WTC11 (cell line): ENCODE results near the gene PALM2AKAP2. TPM values are rescaled to one million over a fixed set of nuclear protein-coding genes. Genes with fewer than 3 reads are reported as not detected.

Experiments
- ATAC-seq: fragments of 200-7000 bp; cut with Tn5 transposase; 2 replicates; pipeline ENCODE4 v1.10.0; 2021; ENCODE audit warnings: mild to moderate bottlenecking, moderate library complexity
- CTCF ChIA-PET: fragments of 300-600 bp; sonication (Branson Sonifier 250); formaldehyde crosslinking; loops from one replicate; lab custom pipeline; 2021; ENCODE audit warnings: antibody characterized with exemption; lab: Charles Lee
- POLR2A ChIA-PET: fragments of 350-600 bp; sonication (Branson Sonifier 250); formaldehyde crosslinking; loops from one replicate; lab custom pipeline; 2021; ENCODE audit warnings: antibody characterized with exemption; lab: Charles Lee
- DNase-seq: peaks from one replicate; pipeline ENCODE4 v3.0.0; 2021; ENCODE audit warnings: low spot score
- H3K27ac Mint-ChIP-seq: 2 replicates; pipeline ENCODE4 v1.8.0; 2021; ENCODE audit warnings: mixed read lengths
- H3K27me3 Mint-ChIP-seq: 2 replicates; pipeline ENCODE4 v1.8.0; 2021; ENCODE audit warnings: low read depth, mild to moderate bottlenecking, moderate library complexity, mixed read lengths
- H3K36me3 Mint-ChIP-seq: 2 replicates; pipeline ENCODE4 v1.8.0; 2021; ENCODE audit warnings: mixed read lengths
- H3K4me1 Mint-ChIP-seq: 2 replicates; pipeline ENCODE4 v1.8.0; 2022; ENCODE audit warnings: mixed read lengths
- H3K4me3 Mint-ChIP-seq: 2 replicates; pipeline ENCODE4 v1.8.0; 2021; ENCODE audit warnings: mild to moderate bottlenecking, moderate library complexity, mixed read lengths
- H3K9me3 Mint-ChIP-seq: 2 replicates; pipeline ENCODE4 v1.8.0; 2021; ENCODE audit warnings: mixed read lengths
- CREB1 ChIP-seq: sonication (generic); formaldehyde crosslinking; IDR thresholded peaks from 2 replicates; pipeline ENCODE4 v1.8.0; 2023; ENCODE audit warnings: mild to moderate bottlenecking, missing genetic modification reagents
- ESRRA ChIP-seq: sonication (generic); formaldehyde crosslinking; IDR thresholded peaks from 2 replicates; pipeline ENCODE4 v1.8.1; 2022; ENCODE audit warnings: mild to moderate bottlenecking, missing genetic modification reagents, borderline replicate concordance
- FOXP1 ChIP-seq: sonication (generic); formaldehyde crosslinking; IDR thresholded peaks from 2 replicates; pipeline ENCODE4 v1.8.0; 2022; ENCODE audit warnings: missing genetic modification reagents, mild to moderate bottlenecking, moderate library complexity, borderline replicate concordance
- NFE2L1 ChIP-seq: sonication (generic); formaldehyde crosslinking; IDR thresholded peaks from 2 replicates; pipeline ENCODE4 v1.8.1; 2023; ENCODE audit warnings: missing genetic modification reagents
- NFYB ChIP-seq: sonication (generic); formaldehyde crosslinking; conservative IDR thresholded peaks from 2 replicates; pipeline ENCODE4 v1.8.0; 2022; ENCODE audit warnings: low read depth, missing genetic modification reagents
- NR1H2 ChIP-seq: sonication (generic); formaldehyde crosslinking; IDR thresholded peaks from 2 replicates; pipeline ENCODE4 v1.9.0; 2021; ENCODE audit warnings: mild to moderate bottlenecking, moderate library complexity, missing genetic modification reagents
- SMAD4 ChIP-seq: sonication (generic); formaldehyde crosslinking; IDR thresholded peaks from 2 replicates; pipeline ENCODE4 v1.8.0; 2022; ENCODE audit warnings: mild to moderate bottlenecking, missing genetic modification reagents
- TP53 ChIP-seq: sonication (generic); formaldehyde crosslinking; IDR thresholded peaks from 2 replicates; pipeline ENCODE4 v1.8.1; 2023; ENCODE audit warnings: mild to moderate bottlenecking, missing genetic modification reagents
- ZNF219 ChIP-seq: sonication (generic); formaldehyde crosslinking; IDR thresholded peaks from 2 replicates; pipeline ENCODE4 v1.8.0; 2023; ENCODE audit warnings: missing genetic modification reagents, mild to moderate bottlenecking, borderline replicate concordance
- ZNF281 ChIP-seq: sonication (generic); formaldehyde crosslinking; IDR thresholded peaks from 2 replicates; pipeline ENCODE4 v1.8.0; 2023; ENCODE audit warnings: mild to moderate bottlenecking, missing genetic modification reagents
- ZNF425 ChIP-seq: fragments of 250-450 bp; sonication (Bioruptor Pico); conservative IDR thresholded peaks from 2 replicates; pipeline ENCODE4 v1.9.0; 2021; ENCODE audit warnings: mild to moderate bottlenecking
- ZSCAN18 ChIP-seq: fragments of 250-450 bp; sonication (Bioruptor Pico); IDR thresholded peaks from 2 replicates; pipeline ENCODE4 v2.1.2; 2022; ENCODE audit warnings: mild to moderate bottlenecking, moderate library complexity
- total RNA-seq: library from RNA; stranded (reverse); gene quantifications from 3 replicates; pipeline ENCODE4 v1.2.3, GENCODE V29; 2021
- TF ChIP-seq, protein P1 (sequence below): sonication (generic); formaldehyde crosslinking; conservative IDR thresholded peaks from 2 replicates; pipeline ENCODE4 v1.8.1; 2023; ENCODE audit warnings: mild to moderate bottlenecking, low read depth, missing genetic modification reagents, moderate library complexity
- TF ChIP-seq, protein P2 (sequence below): fragments of 200-600 bp; IDR thresholded peaks from 2 replicates; pipeline ENCODE4 v1.8.0; 2022; ENCODE audit warnings: antibody characterized with exemption
- TF ChIP-seq, protein P3 (sequence below): sonication (generic); formaldehyde crosslinking; IDR thresholded peaks from 2 replicates; pipeline ENCODE4 v1.8.1; 2023; ENCODE audit warnings: mild to moderate bottlenecking, moderate library complexity, missing genetic modification reagents
- TF ChIP-seq, protein P4 (sequence below): sonication (generic); formaldehyde crosslinking; IDR thresholded peaks from 2 replicates; pipeline ENCODE4 v1.8.1; 2022; ENCODE audit warnings: low read depth, mild to moderate bottlenecking, moderate library complexity, missing genetic modification reagents, borderline replicate concordance

The PALM2AKAP2 gene
- total RNA-seq, 1 experiment from 2014 or later = 7.0 TPM

DNA sequence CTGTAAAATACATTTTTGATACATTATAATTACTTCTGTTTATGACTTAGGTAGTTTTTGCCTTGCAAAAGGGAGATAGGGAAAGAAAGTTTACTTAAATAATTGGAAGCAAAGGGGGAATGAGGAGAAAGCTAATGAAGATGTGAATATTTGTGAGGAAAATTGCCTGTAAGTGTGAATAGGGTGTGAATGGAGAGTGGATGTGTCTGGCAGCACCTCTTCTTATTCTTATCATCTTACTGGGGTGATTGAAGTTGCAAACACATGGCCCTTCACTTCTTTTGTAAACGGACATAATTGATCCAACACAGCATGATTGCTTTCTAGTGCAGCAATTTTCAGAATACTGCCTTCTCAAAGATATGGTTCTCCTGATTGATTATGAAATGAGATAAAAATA, 46.6 kb downstream of the PALM2AKAP2 start:
- H3K36me3 Mint-ChIP-seq = no peaks in the 10 kb centered on the region
- peaks cover 3% of the 10 kb centered on the region for H3K4me1 Mint-ChIP-seq
- ATAC-seq (no peak), DNase-seq (no peak)
- no peak overlapping the region for H3K27ac Mint-ChIP-seq
- H3K9me3 Mint-ChIP-seq = peaks cover 7% of the 10 kb centered on the region; the same call in 1 of the 2 replicates
- H3K27me3 Mint-ChIP-seq = no peaks in the 10 kb centered on the region
- ChIA-PET CTCF (no interaction called here), POLR2A (no interaction called here)
- H3K4me3 Mint-ChIP-seq = no peak overlapping the region
- TF ChIP-seq CREB1 (CRISPR knock-in tag) = no peak
- TF ChIP-seq, protein P1, sequence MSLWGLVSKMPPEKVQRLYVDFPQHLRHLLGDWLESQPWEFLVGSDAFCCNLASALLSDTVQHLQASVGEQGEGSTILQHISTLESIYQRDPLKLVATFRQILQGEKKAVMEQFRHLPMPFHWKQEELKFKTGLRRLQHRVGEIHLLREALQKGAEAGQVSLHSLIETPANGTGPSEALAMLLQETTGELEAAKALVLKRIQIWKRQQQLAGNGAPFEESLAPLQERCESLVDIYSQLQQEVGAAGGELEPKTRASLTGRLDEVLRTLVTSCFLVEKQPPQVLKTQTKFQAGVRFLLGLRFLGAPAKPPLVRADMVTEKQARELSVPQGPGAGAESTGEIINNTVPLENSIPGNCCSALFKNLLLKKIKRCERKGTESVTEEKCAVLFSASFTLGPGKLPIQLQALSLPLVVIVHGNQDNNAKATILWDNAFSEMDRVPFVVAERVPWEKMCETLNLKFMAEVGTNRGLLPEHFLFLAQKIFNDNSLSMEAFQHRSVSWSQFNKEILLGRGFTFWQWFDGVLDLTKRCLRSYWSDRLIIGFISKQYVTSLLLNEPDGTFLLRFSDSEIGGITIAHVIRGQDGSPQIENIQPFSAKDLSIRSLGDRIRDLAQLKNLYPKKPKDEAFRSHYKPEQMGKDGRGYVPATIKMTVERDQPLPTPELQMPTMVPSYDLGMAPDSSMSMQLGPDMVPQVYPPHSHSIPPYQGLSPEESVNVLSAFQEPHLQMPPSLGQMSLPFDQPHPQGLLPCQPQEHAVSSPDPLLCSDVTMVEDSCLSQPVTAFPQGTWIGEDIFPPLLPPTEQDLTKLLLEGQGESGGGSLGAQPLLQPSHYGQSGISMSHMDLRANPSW = no peak
- no peak for TF ChIP-seq NR1H2 (CRISPR knock-in tag)
- no peak for TF ChIP-seq SMAD4
- TF ChIP-seq, protein P2, sequence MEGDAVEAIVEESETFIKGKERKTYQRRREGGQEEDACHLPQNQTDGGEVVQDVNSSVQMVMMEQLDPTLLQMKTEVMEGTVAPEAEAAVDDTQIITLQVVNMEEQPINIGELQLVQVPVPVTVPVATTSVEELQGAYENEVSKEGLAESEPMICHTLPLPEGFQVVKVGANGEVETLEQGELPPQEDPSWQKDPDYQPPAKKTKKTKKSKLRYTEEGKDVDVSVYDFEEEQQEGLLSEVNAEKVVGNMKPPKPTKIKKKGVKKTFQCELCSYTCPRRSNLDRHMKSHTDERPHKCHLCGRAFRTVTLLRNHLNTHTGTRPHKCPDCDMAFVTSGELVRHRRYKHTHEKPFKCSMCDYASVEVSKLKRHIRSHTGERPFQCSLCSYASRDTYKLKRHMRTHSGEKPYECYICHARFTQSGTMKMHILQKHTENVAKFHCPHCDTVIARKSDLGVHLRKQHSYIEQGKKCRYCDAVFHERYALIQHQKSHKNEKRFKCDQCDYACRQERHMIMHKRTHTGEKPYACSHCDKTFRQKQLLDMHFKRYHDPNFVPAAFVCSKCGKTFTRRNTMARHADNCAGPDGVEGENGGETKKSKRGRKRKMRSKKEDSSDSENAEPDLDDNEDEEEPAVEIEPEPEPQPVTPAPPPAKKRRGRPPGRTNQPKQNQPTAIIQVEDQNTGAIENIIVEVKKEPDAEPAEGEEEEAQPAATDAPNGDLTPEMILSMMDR = no peak
- TF ChIP-seq ZNF219 (CRISPR knock-in tag) = no peak
- TF ChIP-seq ZNF281 (CRISPR knock-in tag) = no peak
- no peak for TF ChIP-seq NFYB (CRISPR knock-in tag)
- TF ChIP-seq NFE2L1 = no peak
- TF ChIP-seq TP53 (CRISPR knock-in tag) = no peak

GRCh38 chr9:109828254-109828653, 48.3 kb downstream of the PALM2AKAP2 start:
- no peak for ATAC-seq
- no peaks in the 10 kb centered on the region for H3K27me3 Mint-ChIP-seq
- no peak for DNase-seq
- H3K36me3 Mint-ChIP-seq = no peaks in the 10 kb centered on the region
- no peak overlapping the region for H3K27ac Mint-ChIP-seq
- no peak overlapping the region for H3K4me3 Mint-ChIP-seq
- POLR2A ChIA-PET = no interaction called here
- CTCF ChIA-PET = no interaction called here
- TF ChIP-seq ZNF425 (CRISPR knock-in tag) (no peak), CREB1 (CRISPR knock-in tag) (no peak), ZSCAN18 (CRISPR knock-in tag) (no peak), FOXP1 (CRISPR knock-in tag) (no peak), ESRRA (CRISPR knock-in tag) (no peak)
- TF ChIP-seq, protein P3, sequence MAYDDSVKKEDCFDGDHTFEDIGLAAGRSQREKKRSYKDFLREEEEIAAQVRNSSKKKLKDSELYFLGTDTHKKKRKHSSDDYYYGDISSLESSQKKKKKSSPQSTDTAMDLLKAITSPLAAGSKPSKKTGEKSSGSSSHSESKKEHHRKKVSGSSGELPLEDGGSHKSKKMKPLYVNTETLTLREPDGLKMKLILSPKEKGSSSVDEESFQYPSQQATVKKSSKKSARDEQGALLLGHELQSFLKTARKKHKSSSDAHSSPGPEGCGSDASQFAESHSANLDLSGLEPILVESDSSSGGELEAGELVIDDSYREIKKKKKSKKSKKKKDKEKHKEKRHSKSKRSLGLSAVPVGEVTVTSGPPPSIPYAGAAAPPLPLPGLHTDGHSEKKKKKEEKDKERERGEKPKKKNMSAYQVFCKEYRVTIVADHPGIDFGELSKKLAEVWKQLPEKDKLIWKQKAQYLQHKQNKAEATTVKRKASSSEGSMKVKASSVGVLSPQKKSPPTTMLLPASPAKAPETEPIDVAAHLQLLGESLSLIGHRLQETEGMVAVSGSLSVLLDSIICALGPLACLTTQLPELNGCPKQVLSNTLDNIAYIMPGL (CRISPR knock-in tag) = no peak
- TF ChIP-seq, protein P4, sequence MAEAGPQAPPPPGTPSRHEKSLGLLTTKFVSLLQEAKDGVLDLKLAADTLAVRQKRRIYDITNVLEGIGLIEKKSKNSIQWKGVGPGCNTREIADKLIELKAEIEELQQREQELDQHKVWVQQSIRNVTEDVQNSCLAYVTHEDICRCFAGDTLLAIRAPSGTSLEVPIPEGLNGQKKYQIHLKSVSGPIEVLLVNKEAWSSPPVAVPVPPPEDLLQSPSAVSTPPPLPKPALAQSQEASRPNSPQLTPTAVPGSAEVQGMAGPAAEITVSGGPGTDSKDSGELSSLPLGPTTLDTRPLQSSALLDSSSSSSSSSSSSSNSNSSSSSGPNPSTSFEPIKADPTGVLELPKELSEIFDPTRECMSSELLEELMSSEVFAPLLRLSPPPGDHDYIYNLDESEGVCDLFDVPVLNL (CRISPR knock-in tag) = no peak
- H3K4me1 Mint-ChIP-seq = no peaks in the 10 kb centered on the region
- H3K9me3 Mint-ChIP-seq = no peaks in the 10 kb centered on the region
